Measurements from ENCODE around the gene KMO. TPM values are rescaled to one million over a fixed set of nuclear protein-coding genes. Genes with fewer than 3 reads are reported as not detected.
A peak's percentile ranks its signal among the peaks of the same experiment; 100 is the strongest.

KMO gene
- total and polyA plus RNA-seq, 2 of the 13 experiments (the other 11 are each of a cell fraction or from before 2014, with no cell fraction given): 0.01 TPM; not detected in 1

DNA sequence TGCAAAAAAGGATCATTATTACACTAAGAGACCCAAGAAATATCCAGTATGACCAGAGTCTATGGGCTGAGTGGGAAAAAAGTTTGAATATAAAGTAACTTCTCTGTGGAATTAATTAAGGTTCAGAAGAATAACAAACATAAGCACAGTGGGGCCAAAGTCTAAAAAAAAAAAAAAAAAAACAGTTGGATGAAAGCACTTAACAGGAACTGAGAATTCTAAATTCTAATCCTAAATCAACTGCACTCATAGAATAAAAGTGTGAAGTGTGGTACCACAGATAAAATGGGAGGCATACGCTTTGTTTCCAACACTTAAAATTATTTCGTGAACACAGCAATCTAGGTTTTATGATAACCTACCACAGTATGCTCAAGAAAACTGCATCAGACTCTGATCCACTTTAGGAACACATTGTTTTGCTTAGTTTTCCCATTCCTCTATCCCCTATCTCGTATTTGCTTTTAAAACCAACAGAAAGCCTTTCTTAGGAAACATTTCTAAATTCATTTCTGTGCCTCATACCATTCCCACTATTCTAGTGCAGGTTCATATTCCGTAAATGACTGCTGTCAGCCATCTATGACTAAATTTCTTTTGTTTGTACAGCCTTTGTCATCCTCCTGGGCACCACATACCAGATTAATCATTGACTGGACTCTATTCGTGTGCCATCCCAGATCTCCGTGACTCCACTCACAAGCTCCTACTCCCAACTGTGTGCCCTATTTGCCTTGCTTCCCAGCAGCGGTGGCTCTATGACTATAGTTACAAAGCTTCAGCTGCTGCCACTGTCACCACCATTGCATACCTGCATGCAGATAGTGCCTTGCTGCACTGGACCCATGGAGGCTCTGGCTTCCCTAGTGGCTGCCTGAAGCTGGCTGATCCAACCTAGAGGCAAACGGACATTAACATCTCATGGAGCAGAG lies 83.1 kb downstream of the KMO start:
- H3K4me1 ChIP-seq (ENCODE audit: insufficient read depth, low read length): peaks cover 28% of the 10 kb centered on the region
- ATAC-seq (peak; percentile 98), DNase-seq (ENCODE audit: low spot score) (peak; percentile 86), FAIRE-seq (no peak)
- H2AFZ ChIP-seq (ENCODE audit: low read length): no peak overlapping the region
- ChIA-PET CTCF (ENCODE audit: low intra/inter-chr PET ratio, low total read pairs) (no interaction called here), POLR2A (interaction anchor here (0.8 to 1.7 kb wide), 2 partner anchors 12 to 25 kb away, joined by 6 to 7 read pairs; partner anchors contain the start of genes CHML and OPN3)
- H3K36me3 ChIP-seq (replicated peaks in 1 of 2; ENCODE audit: control insufficient read depth in 1 of 2, insufficient read depth in 2 of 2, low read length in 2 of 2): no peaks in the 10 kb centered on the region
- peak overlapping the region in 1 of 3 experiments; percentile 40; a peak in 2 of 6 replicates for H3K4me3 ChIP-seq (replicated peaks in 1 of 3; ENCODE audit: insufficient read depth in 1 of 3, low read depth in 2 of 3, low read length in 3 of 3)
- no peaks in the 10 kb centered on the region for H4K20me1 ChIP-seq (ENCODE audit: insufficient read depth, low read length)
- BruUV-seq (replicated peaks): no TSS peak
- WGBS (ENCODE audit: low lambda C conversion rate): 23% methylated on average over 8 of the region's 8 CpGs
- H3K9ac ChIP-seq (ENCODE audit: insufficient read depth, low read depth, low read length): no peak overlapping the region
- no peaks in the 10 kb centered on the region for H3K79me2 ChIP-seq (ENCODE audit: insufficient read depth, low read length)
- in situ Hi-C loops (cut with HindIII; ENCODE audit: extremely low pct_ligation_motif_present, low pct_unique_long_range_greater_than_20kb): no loop called here
- peak overlapping the region; percentile 13 for H3K27ac ChIP-seq (ENCODE audit: extremely low read length, insufficient read depth, low read length)
- peak overlapping the region; percentile 59 for H3K4me2 ChIP-seq (ENCODE audit: low read depth, low read length)
- H3K27me3 ChIP-seq (ENCODE audit: control insufficient read depth in 1 of 2, insufficient read depth in 2 of 2, low read length in 2 of 2): no peaks in the 10 kb centered on the region
- intact Hi-C loops (cut with micrococcal nuclease; ENCODE audit: unreplicated experiment): loop anchor here (1.0 kb wide), 3 partner anchors 12 to 383 kb away; partner anchors contain the start of genes CHML and OPN3
- H3K9me3 ChIP-seq (ENCODE audit: low read length): no peaks in the 10 kb centered on the region
- TF ChIP-seq ZNF547 (CRISPR knock-in tag; IDR thresholded peaks at IDR 0.05) (no peak), FOSL2 (CRISPR knock-in tag; IDR thresholded peaks at IDR 0.05) (peak; percentile 54; the same call in 1 of the 2 replicates), ASH2L (IDR thresholded peaks at IDR 0.05; ENCODE audit: insufficient read length, low read depth, low read length) (peak; percentile 54), HOXA9 (CRISPR knock-in tag; IDR thresholded peaks at IDR 0.05; ENCODE audit: borderline replicate concordance) (no peak), NCOR1 (IDR thresholded peaks at IDR 0.05; ENCODE audit: borderline replicate concordance, low read length) (peak; percentile 36; the same call in 1 of the 2 replicates), ETV5 (CRISPR knock-in tag; IDR thresholded peaks at IDR 0.05; ENCODE audit: borderline replicate concordance) (peak; percentile 29; the same call in 1 of the 2 replicates), EP300 (IDR thresholded peaks at IDR 0.05; ENCODE audit: low read depth in 2 of 2, low read length in 2 of 2) (no peak; a peak in 1 of 4 replicates), EP300 (CRISPR knock-in tag; IDR thresholded peaks at IDR 0.05; ENCODE audit: borderline replicate concordance) (no peak), MEIS1 (CRISPR knock-in tag; IDR thresholded peaks at IDR 0.05; ENCODE audit: borderline replicate concordance) (0 out of 2 replicates have a peak, but pooled peaks have one; percentile 34), ZNF614 (CRISPR knock-in tag; IDR thresholded peaks at IDR 0.05; ENCODE audit: borderline replicate concordance) (peak; percentile 41; the same call in 1 of the 2 replicates), ELF3 (CRISPR knock-in tag; IDR thresholded peaks at IDR 0.05) (peak; percentile 16; the same call in 1 of the 2 replicates), ZNF644 (CRISPR knock-in tag; IDR thresholded peaks at IDR 0.05; ENCODE audit: low read depth) (peak; percentile 47; the same call in 1 of the 2 replicates), ZFP1 (CRISPR knock-in tag; IDR thresholded peaks at IDR 0.05) (no peak), MXI1 (IDR thresholded peaks at IDR 0.05; ENCODE audit: borderline replicate concordance, low read depth, low read length) (peak; percentile 8; the same call in 1 of the 3 replicates)
- TF ChIP-seq, protein P1, sequence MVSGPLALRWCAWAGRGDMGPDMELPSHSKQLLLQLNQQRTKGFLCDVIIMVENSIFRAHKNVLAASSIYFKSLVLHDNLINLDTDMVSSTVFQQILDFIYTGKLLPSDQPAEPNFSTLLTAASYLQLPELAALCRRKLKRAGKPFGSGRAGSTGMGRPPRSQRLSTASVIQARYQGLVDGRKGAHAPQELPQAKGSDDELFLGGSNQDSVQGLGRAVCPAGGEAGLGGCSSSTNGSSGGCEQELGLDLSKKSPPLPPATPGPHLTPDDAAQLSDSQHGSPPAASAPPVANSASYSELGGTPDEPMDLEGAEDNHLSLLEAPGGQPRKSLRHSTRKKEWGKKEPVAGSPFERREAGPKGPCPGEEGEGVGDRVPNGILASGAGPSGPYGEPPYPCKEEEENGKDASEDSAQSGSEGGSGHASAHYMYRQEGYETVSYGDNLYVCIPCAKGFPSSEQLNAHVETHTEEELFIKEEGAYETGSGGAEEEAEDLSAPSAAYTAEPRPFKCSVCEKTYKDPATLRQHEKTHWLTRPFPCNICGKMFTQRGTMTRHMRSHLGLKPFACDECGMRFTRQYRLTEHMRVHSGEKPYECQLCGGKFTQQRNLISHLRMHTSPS (CRISPR knock-in tag; IDR thresholded peaks at IDR 0.05; ENCODE audit: low read depth): peak; percentile 80; the same call in 1 of the 2 replicates
- TF ChIP-seq, protein P2, sequence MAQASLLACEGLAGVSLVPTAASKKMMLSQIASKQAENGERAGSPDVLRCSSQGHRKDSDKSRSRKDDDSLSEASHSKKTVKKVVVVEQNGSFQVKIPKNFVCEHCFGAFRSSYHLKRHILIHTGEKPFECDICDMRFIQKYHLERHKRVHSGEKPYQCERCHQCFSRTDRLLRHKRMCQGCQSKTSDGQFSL (CRISPR knock-in tag; IDR thresholded peaks at IDR 0.05): no peak
- TF ChIP-seq, protein P3, sequence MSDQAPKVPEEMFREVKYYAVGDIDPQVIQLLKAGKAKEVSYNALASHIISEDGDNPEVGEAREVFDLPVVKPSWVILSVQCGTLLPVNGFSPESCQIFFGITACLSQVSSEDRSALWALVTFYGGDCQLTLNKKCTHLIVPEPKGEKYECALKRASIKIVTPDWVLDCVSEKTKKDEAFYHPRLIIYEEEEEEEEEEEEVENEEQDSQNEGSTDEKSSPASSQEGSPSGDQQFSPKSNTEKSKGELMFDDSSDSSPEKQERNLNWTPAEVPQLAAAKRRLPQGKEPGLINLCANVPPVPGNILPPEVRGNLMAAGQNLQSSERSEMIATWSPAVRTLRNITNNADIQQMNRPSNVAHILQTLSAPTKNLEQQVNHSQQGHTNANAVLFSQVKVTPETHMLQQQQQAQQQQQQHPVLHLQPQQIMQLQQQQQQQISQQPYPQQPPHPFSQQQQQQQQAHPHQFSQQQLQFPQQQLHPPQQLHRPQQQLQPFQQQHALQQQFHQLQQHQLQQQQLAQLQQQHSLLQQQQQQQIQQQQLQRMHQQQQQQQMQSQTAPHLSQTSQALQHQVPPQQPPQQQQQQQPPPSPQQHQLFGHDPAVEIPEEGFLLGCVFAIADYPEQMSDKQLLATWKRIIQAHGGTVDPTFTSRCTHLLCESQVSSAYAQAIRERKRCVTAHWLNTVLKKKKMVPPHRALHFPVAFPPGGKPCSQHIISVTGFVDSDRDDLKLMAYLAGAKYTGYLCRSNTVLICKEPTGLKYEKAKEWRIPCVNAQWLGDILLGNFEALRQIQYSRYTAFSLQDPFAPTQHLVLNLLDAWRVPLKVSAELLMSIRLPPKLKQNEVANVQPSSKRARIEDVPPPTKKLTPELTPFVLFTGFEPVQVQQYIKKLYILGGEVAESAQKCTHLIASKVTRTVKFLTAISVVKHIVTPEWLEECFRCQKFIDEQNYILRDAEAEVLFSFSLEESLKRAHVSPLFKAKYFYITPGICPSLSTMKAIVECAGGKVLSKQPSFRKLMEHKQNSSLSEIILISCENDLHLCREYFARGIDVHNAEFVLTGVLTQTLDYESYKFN (CRISPR knock-in tag; conservative IDR thresholded peaks at IDR 0.05): 0 out of 2 replicates have a peak, but pooled peaks have one; percentile 36

Data from HepG2 (cell line).